LNCaP clone FGC (cell line): ENCODE measurements around the gene BST2.

Source experiments
- DNase-seq: peaks from one replicate; pipeline ENCODE4 v3.0.0-alpha.2; 2011; ENCODE audit warnings: low read depth
- H3K4me3 ChIP-seq: 2 replicates; pipeline ENCODE4 v1.5.1; 2011; ENCODE audit warnings: mild to moderate bottlenecking, low read depth, low read length, control low read depth
- TF ChIP-seq, protein P1 (sequence below): IDR thresholded peaks from 2 replicates; pipeline ENCODE4 v1.5.1; 2012; ENCODE audit warnings: mild to moderate bottlenecking; ENCODE audit not compliant: control insufficient read depth, insufficient read depth; ENCODE audit errors: extremely low read depth

The BST2 gene, protein sequence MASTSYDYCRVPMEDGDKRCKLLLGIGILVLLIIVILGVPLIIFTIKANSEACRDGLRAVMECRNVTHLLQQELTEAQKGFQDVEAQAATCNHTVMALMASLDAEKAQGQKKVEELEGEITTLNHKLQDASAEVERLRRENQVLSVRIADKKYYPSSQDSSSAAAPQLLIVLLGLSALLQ

DNA sequence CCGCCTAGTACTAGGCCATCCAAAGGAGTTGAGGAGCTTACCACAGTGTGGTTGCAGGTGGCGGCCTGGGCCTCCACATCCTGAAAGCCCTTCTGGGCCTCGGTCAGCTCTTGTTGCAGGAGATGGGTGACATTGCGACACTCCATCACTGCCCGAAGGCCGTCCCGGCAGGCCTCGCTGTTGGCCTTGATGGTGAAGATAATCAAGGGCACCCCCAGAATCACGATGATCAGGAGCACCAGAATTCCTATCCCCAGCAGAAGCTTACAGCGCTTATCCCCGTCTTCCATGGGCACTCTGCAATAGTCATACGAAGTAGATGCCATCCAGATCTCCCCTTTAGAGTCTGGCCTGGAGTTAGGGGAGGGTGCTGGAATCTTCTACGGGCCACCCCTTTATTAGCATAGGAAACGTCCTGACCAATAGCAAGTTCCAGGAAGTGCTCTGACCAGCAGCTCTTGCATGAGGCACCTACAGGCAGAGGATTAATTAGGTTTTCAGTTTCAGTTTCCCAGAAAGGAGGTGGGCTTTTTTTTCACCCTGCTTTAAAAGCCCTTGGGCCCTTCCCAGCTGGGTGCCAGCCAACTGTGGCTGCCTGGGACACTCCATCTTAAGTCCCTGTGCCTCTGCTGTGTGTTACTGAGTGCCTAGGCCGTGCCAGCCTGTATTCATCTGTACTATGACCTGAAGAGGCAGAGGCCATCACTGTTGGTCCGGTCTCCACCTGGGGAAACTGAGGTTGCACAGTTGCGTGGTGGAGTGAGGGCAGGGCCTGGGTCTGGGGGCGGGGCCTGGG lies at the start of gene BST2:
Gene BST2, minus strand, starts transcription at position 381 of the 796 bp plus-strand sequence. Its CDS starts 55 bp downstream, at position 326.
- no peak within 1 kb of the TSS for H3K4me3 ChIP-seq
- no peak for DNase-seq
- TF ChIP-seq, protein P1, sequence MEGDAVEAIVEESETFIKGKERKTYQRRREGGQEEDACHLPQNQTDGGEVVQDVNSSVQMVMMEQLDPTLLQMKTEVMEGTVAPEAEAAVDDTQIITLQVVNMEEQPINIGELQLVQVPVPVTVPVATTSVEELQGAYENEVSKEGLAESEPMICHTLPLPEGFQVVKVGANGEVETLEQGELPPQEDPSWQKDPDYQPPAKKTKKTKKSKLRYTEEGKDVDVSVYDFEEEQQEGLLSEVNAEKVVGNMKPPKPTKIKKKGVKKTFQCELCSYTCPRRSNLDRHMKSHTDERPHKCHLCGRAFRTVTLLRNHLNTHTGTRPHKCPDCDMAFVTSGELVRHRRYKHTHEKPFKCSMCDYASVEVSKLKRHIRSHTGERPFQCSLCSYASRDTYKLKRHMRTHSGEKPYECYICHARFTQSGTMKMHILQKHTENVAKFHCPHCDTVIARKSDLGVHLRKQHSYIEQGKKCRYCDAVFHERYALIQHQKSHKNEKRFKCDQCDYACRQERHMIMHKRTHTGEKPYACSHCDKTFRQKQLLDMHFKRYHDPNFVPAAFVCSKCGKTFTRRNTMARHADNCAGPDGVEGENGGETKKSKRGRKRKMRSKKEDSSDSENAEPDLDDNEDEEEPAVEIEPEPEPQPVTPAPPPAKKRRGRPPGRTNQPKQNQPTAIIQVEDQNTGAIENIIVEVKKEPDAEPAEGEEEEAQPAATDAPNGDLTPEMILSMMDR, result no peak

DNA sequence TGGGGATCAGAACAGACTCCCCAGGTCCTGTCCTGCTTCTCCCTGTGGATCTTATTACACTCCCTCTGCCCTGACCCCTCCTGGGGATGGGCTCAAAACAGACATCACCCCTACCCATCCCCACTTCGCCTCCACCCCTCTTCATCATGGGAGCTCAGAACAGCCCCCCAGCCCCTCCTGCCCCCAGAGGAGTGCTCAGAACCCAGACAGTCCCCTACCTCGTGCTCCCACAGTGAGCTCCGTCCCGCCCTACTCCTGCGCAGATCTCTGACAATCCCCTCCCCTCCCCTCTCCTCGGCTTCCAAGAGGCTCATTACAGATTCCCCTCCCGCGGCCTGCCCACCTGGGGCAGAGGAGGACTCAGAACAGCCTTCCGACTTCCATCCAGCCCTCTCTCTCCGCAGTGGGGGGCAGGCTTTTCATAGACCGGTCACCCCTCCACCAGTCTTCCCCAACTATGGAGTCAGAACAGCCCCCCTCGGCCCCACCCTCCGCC lies 49.2 kb upstream of the BST2 start:
- H3K4me3 ChIP-seq, result no peak overlapping the region
- DNase-seq, result no peak
- TF ChIP-seq, protein P1, result no peak

DNA sequence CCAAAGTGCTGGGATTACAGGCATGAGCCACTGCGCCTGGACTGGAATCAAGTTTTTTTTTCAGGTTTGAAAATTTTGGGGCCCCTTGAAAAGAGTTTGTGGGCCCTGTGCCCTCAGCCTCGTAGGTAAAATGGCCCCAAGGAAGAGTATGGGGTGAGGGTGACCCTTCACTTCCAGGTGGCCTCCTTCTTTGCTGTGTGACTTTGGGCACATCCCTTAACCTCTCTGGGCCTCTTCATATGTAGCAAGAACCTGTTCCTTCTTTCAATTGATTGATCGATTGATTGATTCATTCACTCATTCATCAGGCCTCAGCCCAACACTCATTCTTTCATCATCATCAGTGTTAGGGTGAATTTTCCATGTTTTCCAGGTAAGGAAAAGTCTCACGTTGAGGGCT lies 46.4 kb upstream of the BST2 start:
- no peak overlapping the region for H3K4me3 ChIP-seq
- DNase-seq, result no peak
- TF ChIP-seq, protein P1, result no peak

DNA sequence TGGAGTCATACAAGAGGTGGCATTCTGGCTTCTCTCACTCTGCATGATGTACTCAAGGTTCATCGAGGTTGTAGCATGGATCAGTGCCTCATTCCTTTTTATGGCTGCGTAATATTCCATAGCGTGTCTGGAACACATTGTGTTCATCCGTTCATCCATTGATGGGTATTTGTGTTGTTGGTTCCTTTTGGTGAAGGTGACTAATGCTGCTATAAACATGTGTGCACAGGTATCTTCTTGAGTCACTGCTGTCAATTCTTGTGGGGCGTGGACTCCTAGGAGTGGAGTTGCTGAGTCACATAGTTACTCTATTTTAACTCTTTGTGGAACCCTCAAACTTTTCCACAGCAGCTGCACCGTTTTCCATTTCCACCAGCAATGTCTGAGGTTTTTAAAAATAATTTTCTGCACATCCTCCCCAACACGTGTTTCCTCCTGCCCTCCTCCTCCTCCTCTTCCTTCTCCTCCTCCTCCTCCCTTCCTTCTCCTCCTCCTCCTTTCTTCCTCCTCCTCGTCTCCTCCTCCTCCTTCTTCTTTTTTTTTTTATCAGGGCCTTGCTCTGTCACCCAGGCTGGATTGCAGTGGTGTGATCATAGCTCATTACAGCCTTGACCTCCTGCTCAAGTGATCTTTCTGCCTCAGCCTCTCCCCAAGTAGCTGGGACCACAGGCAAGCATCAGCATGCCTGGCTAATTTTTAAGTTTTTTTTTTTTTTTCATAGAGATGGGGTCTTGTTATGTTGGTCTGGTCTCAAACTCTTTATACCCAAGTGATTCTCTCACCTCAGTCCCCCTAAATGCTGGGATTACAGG lies 45.0 kb upstream of the BST2 start:
- TF ChIP-seq, protein P1, result no peak
- H3K4me3 ChIP-seq, result no peak overlapping the region
- DNase-seq, result no peak

DNA sequence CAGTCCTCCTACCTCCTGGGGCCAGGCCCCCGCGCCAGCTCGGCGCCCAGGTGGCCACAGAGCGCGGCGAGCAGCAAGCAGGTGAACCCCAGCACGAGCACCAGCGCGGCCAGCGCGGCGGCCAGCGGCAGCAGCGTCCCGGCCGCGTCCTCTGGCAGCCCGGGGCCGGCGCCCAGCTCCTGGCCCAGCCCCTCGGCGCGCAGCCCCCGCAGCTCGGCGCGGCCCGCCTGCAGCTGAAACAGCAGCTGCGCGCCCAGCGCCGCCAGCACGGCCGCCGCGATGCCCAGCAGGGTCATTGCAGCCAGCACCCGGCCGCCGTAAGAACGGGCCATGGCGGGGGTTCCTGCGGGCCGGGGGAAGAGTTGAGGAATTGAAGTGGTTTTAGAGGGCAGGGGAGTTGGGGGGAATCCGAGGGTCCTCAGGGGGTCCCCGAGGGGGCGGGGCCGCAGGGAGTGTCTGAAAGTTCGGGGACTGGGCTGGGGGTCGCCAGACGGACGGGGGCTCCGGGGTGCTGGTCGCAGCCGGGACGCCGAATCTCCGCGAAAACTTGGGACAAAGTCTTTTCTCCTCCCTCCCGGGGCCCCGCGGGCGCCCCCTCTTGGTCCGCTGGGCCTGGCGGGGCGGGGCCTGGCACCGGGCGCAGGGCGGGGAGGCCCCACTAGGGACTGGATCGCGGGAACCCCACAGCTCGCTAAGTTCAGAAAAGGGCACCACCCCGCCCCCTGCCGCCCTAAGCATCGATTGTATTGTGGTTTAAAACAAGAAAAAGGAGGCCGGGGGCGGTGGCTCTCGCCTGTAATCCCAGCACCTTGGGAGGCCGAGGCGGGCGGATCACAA lies 42.9 kb upstream of the BST2 start, which contains the start of gene TMEM221:
Gene TMEM221, minus strand, starts transcription at position 538 of the 837 bp plus-strand sequence. Its CDS starts 206 bp downstream, at position 332.
- H3K4me3 ChIP-seq, result no peak within 1 kb of the TSS
- no peak for DNase-seq
- TF ChIP-seq, protein P1, result no peak

DNA sequence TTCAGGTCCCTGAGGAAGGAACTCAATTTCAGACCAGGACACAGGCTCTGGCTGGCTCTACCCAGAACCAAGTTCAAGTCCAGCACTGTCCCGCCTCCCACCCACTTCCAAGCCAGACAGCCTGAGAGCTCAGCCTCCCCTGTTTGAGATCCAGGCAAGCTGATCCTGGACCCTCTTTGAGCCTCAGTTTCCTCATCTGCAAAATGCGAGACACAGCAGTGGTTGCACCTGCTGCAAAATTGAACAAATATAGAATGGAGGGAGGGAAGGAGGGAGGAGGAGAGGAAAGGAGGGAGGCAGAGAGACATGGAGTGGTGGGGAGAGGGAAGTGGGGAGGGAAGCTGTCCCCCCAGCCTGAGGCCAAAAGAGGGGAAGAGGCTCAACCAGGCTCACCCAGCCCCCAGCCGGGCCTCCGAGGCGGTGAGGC lies 42.3 kb upstream of the BST2 start:
- TF ChIP-seq, protein P1, result no peak
- no peak overlapping the region for H3K4me3 ChIP-seq
- no peak for DNase-seq
